GM12878 (cell line): ENCODE measurements around the gene RIPPLY2. TPM values are rescaled to one million over a fixed set of nuclear protein-coding genes. Genes with fewer than 3 reads are reported as not detected.

Experiments
- ATAC-seq: fragments of 200-7000 bp; cut with Tn5 transposase; 3 replicates; pipeline ENCODE4 v1.9.1; 2020; ENCODE audit warnings: mild to moderate bottlenecking, moderate library complexity
- BruUV-seq: library from RNA; stranded (reverse); fragments of 400-500 nt; replicated peaks from 2 replicates; lab custom pipeline; 2021; lab: Mats Ljungman, UMichigan
- CTCF ChIA-PET: fragments of 300-600 bp; sonication (Branson Sonifier 250); formaldehyde crosslinking; extraction: SDS; loops from one replicate; lab custom pipeline; 2021; ENCODE audit warnings: inconsistent platforms; lab: Yijun Ruan, JAX
- POLR2A ChIA-PET: fragments of 350-600 bp; formaldehyde crosslinking; extraction: SDS; loops from one replicate; lab custom pipeline; 2021; ENCODE audit warnings: inconsistent platforms; lab: Charles Lee
- RAD21 ChIA-PET: fragments of 300-600 bp; sonication (Branson Sonifier 250); formaldehyde crosslinking; loops from one replicate; lab custom pipeline; 2023; ENCODE audit warnings: antibody characterized with exemption; ENCODE audit not compliant: unreplicated experiment; lab: Charles Lee
- SMC1A ChIA-PET: fragments of 300-600 bp; sonication (Branson Sonifier 250); formaldehyde crosslinking; loops from one replicate; lab custom pipeline; 2023; ENCODE audit not compliant: unreplicated experiment, uncharacterized antibody; lab: Charles Lee
- DNase-seq: peaks from one replicate; pipeline ENCODE4 v3.0.0-alpha.2; 2011; ENCODE audit warnings: low read depth, low spot score
- FAIRE-seq: peaks from 3 replicates; lab custom pipeline; 2011; peaks lifted over from hg19 to GRCh38; lab: Jason Lieb, UNC
- H2AFZ ChIP-seq: 2 replicates; pipeline ENCODE4 v1.6.0; 2011; ENCODE audit warnings: low read depth, low read length, control low read depth; ENCODE audit not compliant: control insufficient read depth
- H3K27ac ChIP-seq: 2 replicates; pipeline ENCODE4 v1.5.1; 2011; ENCODE audit warnings: control low read depth; ENCODE audit not compliant: control insufficient read depth, insufficient read depth
- H3K27me3 ChIP-seq, 2 experiments: replicated peaks in 1 of 2; 2 replicates each; pipeline versions ENCODE4 v1.6.0 to v1.6.1; 2011; ENCODE audit warnings: low read length in 1 of 2; ENCODE audit not compliant: control insufficient read depth in 2 of 2, insufficient read depth in 2 of 2
- H3K36me3 ChIP-seq, 2 experiments: 2 replicates each; pipeline ENCODE4 v1.5.1; 2011; ENCODE audit warnings: low read length in 1 of 2; ENCODE audit not compliant: control insufficient read depth in 2 of 2, insufficient read depth in 2 of 2
- H3K4me1 ChIP-seq: 2 replicates; pipeline ENCODE4 v1.6.1; 2011; ENCODE audit warnings: mild to moderate bottlenecking, low read length, moderate library complexity, mixed read lengths; ENCODE audit not compliant: control insufficient read depth, insufficient read depth
- H3K4me2 ChIP-seq: 2 replicates; pipeline ENCODE4 v1.6.0; 2011; ENCODE audit warnings: control low read depth; ENCODE audit not compliant: control insufficient read depth, insufficient read depth
- H3K4me3 ChIP-seq: fragments of 200-600 bp; sonication (generic); 2 replicates; pipeline ENCODE4 v1.5.1; 2016
- H3K79me2 ChIP-seq: 2 replicates; pipeline ENCODE4 v1.6.0; 2011; ENCODE audit warnings: low read length; ENCODE audit not compliant: control insufficient read depth, insufficient read depth
- H3K9ac ChIP-seq: 2 replicates; pipeline ENCODE4 v1.8.0; 2011; ENCODE audit warnings: low read length, control low read depth, mixed read lengths; ENCODE audit not compliant: control insufficient read depth, insufficient read depth
- H3K9me3 ChIP-seq: replicated peaks from 3 replicates; pipeline ENCODE4 v1.5.1; 2011; ENCODE audit warnings: mild to moderate bottlenecking, low read length; ENCODE audit not compliant: control insufficient read depth, insufficient read depth
- H4K20me1 ChIP-seq: 2 replicates; pipeline ENCODE4 v1.6.0; 2011; ENCODE audit not compliant: control insufficient read depth, insufficient read depth
- ASH2L ChIP-seq: fragments of 300-600, 200-600 bp; sonication (generic); IDR thresholded peaks from 2 replicates; pipeline ENCODE4 v1.6.1; 2017; ENCODE audit warnings: low read depth, mild to moderate bottlenecking, borderline replicate concordance
- BACH1 ChIP-seq: fragments of 450-650 bp; IDR thresholded peaks from 2 replicates; pipeline ENCODE4 v1.6.1; 2017; ENCODE audit warnings: mild to moderate bottlenecking, borderline replicate concordance
- BMI1 ChIP-seq: fragments of 450-650 bp; IDR thresholded peaks from 2 replicates; pipeline ENCODE4 v1.6.1; 2016; ENCODE audit warnings: mild to moderate bottlenecking, moderate library complexity, borderline replicate concordance
- HDGF ChIP-seq: fragments of 450-650 bp; IDR thresholded peaks from 2 replicates; pipeline ENCODE4 v1.6.1; 2016; ENCODE audit warnings: antibody characterized with exemption
- MYC ChIP-seq: IDR thresholded peaks from 2 replicates; pipeline ENCODE4 v1.6.1; 2011; ENCODE audit warnings: mild to moderate bottlenecking, low read length, moderate library complexity, inconsistent platforms; ENCODE audit not compliant: insufficient read depth, insufficient replicate concordance, insufficient read length, severe bottlenecking
- NFIC ChIP-seq: IDR thresholded peaks from 2 replicates; pipeline ENCODE4 v1.6.1; 2012; ENCODE audit warnings: low read depth, mild to moderate bottlenecking, inconsistent platforms, low read length, moderate library complexity
- REST ChIP-seq: IDR thresholded peaks from 2 replicates; pipeline ENCODE4 v1.6.1; 2012; ENCODE audit warnings: mild to moderate bottlenecking, low read depth, low read length
- SREBF1 ChIP-seq: IDR thresholded peaks from 2 replicates; pipeline ENCODE4 v1.6.1; 2012; ENCODE audit warnings: mild to moderate bottlenecking, low read length
- TCF12 ChIP-seq: IDR thresholded peaks from 2 replicates; pipeline ENCODE4 v1.6.1; 2011; ENCODE audit warnings: low read depth, mild to moderate bottlenecking, low read length
- ZBTB33 ChIP-seq: fragments of 450-650 bp; IDR thresholded peaks from 2 replicates; pipeline ENCODE4 v1.6.1; 2017; ENCODE audit warnings: mild to moderate bottlenecking
- ZNF24 ChIP-seq: fragments of 450-650 bp; IDR thresholded peaks from 2 replicates; pipeline ENCODE4 v1.6.1; 2017; ENCODE audit warnings: antibody characterized with exemption, mild to moderate bottlenecking
- WGBS: methylation state at CpG from one replicate; pipeline ENCODE4 v1.1.6; 2016; ENCODE audit warnings: low lambda C conversion rate; ENCODE audit not compliant: insufficient replicate concordance, insufficient coverage; ENCODE audit errors: missing lambda C conversion rate; 5-methylcytosine and 5-hydroxymethylcytosine counted together
- in situ Hi-C: fragments of 300-500 bp; cut with MboI; formaldehyde crosslinking; loops from 9 replicates; pipeline ENCODE4 v1.14.3; 2018; ENCODE audit warnings: mixed read lengths
- intact Hi-C: fragments of 100-400 bp; cut with micrococcal nuclease; formaldehyde crosslinking; loops from one replicate; pipeline ENCODE4 v1.14.2; 2022; ENCODE audit not compliant: unreplicated experiment
- polyA plus RNA-seq, 11 experiments: library from polyadenylated mRNA; depleted of rRNA in 4 of 11; unstranded in 6 of 11; stranded (reverse) in 5 of 11; fragments of >200 nt; fragmentation: Nextera tagmentation in 4 of 11; fragmentation: Illumina TruSeq in 1 of 11; extraction: Ambion mirVana in 4 of 11; extraction: Trizol in 1 of 11; gene quantifications; 1 replicate in 1 of 11; 2 replicates in 10 of 11; pipeline versions ENCODE4 v1.2.1 to v1.2.3, GENCODE V29; 2011 to 2016; ENCODE audit warnings: inconsistent platforms in 2 of 11, missing spikeins in 2 of 11, low read depth in 1 of 11
- total RNA-seq, 4 experiments: library from RNA; depleted of rRNA in 3 of 4; stranded (reverse); fragments of >200 nt in 3 of 4; fragmentation: Illumina TruSeq in 1 of 4; extraction: Trizol in 1 of 4; gene quantifications; 2 replicates each; pipeline versions ENCODE4 v1.2.1 to v1.2.3, GENCODE V29; 2013 to 2021
- TF ChIP-seq, protein P1 (sequence below): fragments of 450-650 bp; formaldehyde crosslinking; IDR thresholded peaks from 2 replicates; pipeline ENCODE4 v1.4.0; 2022; ENCODE audit warnings: mild to moderate bottlenecking, moderate library complexity

Gene RIPPLY2
- total and polyA plus RNA-seq, 10 of the 15 experiments (the other 5 are each of a cell fraction or from before 2014, with no cell fraction given) = 0.09 to 0.51 (median 0.17) TPM; not detected in 7

DNA sequence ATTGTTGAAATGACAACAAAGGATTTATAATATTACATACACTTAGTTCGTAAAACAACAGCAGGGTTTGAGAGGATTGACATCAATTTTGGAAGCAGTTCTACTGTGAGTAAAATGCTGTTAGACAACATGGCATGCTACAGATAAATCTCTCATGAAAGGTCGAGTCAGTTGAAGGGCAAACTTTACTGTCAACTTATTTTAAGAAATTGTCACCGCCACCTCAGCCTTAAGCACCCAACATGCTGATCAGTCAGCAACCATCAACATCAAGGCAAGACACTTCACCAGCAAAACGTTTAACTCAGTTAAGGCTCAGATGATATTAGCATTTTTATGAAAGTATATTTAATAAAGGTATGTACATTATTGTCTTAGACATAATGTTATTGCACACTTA lies 37.4 kb downstream of the RIPPLY2 start:
- DNase-seq = no peak
- H3K36me3 ChIP-seq = peaks cover 0 to 6% of the 10 kb centered on the region in 2 experiments; a peak in 1 of 4 replicates
- no peaks in the 10 kb centered on the region for H4K20me1 ChIP-seq
- SMC1A ChIA-PET = interaction anchor here (1.5 kb wide), 1 partner anchor 332 kb away, joined by 4 read pairs; no protein-coding TSS in a partner anchor
- H3K9me3 ChIP-seq = peaks cover 2% of the 10 kb centered on the region; the same call in 1 of the 3 replicates
- POLR2A ChIA-PET = no interaction called here
- 87% methylated on average over 4 of the region's 4 CpGs for WGBS
- FAIRE-seq = no peak
- RAD21 ChIA-PET = no interaction called here
- no peaks in the 10 kb centered on the region; the same call in none of the 2 replicates for H3K79me2 ChIP-seq
- no peak overlapping the region for H3K4me3 ChIP-seq
- no peaks in the 10 kb centered on the region for H3K27me3 ChIP-seq
- H3K4me1 ChIP-seq = no peaks in the 10 kb centered on the region
- in situ Hi-C loops (loop anchor here (5.0 kb wide), 1 partner anchor 332 kb away; no protein-coding TSS in a partner anchor), intact Hi-C loops (no loop called here)
- no peak overlapping the region for H2AFZ ChIP-seq
- no peak for ATAC-seq
- no TSS peak for BruUV-seq
- no peak overlapping the region for H3K4me2 ChIP-seq
- no peak overlapping the region for H3K9ac ChIP-seq
- no peak overlapping the region for H3K27ac ChIP-seq
- CTCF ChIA-PET = no interaction called here
- TF ChIP-seq BACH1 = no peak
- TF ChIP-seq SREBF1 = no peak
- no peak for TF ChIP-seq BMI1
- no peak for TF ChIP-seq ZNF24
- no peak for TF ChIP-seq REST
- TF ChIP-seq ZBTB33 = no peak
- TF ChIP-seq NFIC = no peak
- TF ChIP-seq, protein P1, sequence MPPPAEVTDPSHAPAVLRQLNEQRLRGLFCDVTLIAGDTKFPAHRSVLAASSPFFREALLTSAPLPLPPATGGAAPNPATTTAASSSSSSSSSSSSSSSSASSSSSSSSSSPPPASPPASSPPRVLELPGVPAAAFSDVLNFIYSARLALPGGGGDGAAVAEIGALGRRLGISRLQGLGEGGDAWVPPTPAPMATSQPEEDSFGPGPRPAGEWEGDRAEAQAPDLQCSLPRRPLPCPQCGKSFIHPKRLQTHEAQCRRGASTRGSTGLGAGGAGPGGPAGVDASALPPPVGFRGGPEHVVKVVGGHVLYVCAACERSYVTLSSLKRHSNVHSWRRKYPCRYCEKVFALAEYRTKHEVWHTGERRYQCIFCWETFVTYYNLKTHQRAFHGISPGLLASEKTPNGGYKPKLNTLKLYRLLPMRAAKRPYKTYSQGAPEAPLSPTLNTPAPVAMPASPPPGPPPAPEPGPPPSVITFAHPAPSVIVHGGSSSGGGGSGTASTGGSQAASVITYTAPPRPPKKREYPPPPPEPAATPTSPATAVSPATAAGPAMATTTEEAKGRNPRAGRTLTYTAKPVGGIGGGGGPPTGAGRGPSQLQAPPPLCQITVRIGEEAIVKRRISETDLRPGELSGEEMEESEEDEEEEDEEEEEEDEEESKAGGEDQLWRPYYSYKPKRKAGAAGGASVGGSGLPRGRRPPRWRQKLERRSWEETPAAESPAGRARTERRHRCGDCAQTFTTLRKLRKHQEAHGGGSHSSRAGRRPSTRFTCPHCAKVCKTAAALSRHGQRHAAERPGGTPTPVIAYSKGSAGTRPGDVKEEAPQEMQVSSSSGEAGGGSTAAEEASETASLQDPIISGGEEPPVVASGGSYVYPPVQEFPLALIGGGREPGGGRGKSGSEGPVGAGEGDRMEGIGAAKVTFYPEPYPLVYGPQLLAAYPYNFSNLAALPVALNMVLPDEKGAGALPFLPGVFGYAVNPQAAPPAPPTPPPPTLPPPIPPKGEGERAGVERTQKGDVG (CRISPR knock-in tag) = no peak
- TF ChIP-seq ASH2L = no peak
- no peak for TF ChIP-seq TCF12
- TF ChIP-seq MYC = no peak
- no peak for TF ChIP-seq HDGF
